ENCODE data around the gene ATG10.
"Not testable (repeated sequence)": the region's sequence is repeated elsewhere in the genome, so short reads cannot be mapped to it uniquely, and the experiment has no call there.

The ATG10 gene

DNA sequence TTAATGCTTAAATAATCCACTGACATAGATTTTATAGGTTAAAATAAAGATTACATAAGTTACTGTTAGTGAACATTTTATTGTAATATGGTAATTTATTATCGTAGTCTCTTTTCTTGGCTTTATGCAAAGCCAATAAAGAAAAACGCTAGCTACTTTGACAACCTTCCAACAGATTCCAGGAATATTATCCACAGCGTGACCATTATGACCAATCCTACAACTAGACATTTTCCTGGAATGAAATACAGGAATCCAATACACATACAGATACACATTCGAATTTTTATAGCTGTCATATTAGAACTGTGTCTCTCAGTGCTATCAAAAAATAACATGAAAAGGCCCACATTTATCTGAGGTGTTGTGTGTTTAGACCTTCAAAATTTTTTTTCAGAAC is 293.2 kb downstream of the ATG10 start:
- DNase-seq (ENCODE audit: extremely low spot score, insufficient read length, low read depth) (no peak), FAIRE-seq (no peak)

DNA sequence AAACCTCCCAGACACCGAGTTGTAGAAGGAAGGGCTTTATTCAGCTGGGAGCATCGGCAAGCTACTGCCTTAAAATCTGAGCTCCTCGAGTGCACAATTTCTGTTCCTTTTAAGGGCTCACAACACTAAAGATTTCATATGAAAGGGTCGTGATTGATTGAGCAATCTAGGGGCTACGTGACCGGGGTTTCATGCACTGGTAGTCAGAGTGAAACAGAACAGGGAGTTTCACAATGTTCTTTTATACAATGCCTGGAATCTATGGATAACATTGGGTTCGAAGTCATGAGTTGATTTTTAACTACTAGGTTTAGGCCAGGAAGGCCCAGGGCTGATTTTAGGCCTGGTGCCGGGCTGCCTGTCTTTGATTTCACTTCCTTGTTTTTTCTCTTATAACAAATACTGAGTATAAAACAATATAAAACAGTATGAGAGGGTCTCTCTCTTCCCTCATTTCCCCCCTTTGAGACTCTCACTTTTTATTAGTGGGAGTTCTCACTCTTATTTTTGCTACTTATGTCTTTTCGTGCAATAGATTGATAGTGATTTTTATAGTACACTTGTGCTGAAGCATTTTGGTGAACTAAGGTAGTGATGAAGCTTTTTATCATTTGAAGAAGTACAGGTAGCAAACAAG is 295.6 kb downstream of the ATG10 start:
- DNase-seq (ENCODE audit: extremely low spot score, insufficient read length, low read depth); FAIRE-seq: not testable (repeated sequence)

DNA sequence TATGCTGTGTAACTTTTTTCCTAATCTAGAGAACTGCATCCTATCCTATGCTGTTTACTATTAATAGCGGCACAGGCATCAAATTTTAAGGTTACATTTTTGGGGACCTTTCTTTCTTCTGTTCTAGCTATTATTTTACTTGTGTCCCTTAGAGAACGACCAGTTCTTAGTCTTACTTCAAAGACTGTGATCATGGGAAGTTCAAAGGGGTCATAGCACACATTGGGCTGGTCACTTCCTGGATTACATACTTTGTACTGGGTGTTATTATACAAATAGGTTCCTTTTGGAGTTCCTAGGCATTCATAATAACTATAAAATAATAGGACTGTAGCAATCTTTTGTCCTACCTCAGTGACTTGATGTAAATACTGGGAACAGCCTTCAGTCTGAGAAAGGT is 297.5 kb downstream of the ATG10 start:
- FAIRE-seq; DNase-seq (ENCODE audit: extremely low spot score, insufficient read length, low read depth): not testable (repeated sequence)

DNA sequence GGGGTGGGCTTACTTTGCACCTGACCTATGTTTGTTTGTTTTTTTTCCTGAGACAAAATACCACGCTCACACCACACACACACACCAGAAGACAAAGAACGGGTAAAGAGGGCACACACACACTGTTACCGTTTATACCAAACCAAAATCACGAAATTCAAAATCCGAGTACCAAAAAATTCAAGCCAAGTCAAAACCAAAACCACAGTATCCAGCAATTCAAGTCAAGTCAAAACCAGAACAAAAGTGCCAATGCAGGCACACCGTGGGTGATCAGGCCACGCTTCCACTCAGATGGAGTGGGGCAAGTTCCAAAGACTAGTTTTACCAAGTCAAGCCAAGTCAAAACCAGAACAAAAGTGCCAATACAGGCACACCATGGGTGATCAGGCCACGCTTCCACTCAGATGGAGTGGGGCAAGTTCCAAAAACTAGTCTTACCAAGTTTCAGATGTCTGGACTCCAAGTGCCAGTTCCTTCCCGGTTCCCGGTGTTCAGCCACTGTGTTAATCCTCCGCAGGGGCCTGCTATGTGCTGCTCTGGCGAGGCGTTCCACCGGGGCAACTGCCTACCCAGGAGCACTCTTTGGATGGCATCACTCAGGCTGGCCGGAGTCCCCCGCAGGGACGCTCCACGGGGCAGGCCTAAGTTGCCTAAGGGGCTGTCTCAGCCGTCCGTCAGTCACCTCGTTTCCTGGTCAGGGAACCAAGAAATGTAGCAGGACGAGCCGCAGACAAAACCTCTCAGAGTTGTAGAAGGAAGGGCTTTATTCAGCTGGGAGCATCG is 300.9 kb downstream of the ATG10 start:
- FAIRE-seq = not testable (repeated sequence)

DNA sequence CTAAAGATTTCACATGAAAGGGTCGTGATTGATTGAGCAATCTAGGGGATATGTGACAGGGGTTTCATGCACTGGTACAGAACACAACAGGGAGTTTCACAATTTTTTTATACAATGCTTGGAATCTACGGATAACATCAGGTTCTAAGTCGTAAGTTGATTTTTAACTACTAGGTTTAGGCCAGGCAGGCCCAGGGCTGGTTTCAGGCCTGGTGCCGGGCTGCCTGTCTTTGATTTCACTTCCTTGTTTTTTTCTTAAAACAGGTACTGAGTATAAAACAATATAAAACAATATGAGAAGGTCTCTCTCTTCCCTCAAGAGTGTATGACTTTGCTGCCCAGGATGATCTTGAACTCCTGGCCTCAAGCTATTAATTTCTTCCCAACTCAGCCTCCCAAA is 301.6 kb downstream of the ATG10 start:
- peak; percentile 48 for FAIRE-seq
- DNase-seq (ENCODE audit: extremely low spot score, insufficient read length, low read depth) = not testable (repeated sequence)

More for the DNA sequence above, 300.9 kb downstream of the ATG10 start:
- DNase-seq (ENCODE audit: extremely low spot score, insufficient read length, low read depth) = not testable (repeated sequence)

DNA sequence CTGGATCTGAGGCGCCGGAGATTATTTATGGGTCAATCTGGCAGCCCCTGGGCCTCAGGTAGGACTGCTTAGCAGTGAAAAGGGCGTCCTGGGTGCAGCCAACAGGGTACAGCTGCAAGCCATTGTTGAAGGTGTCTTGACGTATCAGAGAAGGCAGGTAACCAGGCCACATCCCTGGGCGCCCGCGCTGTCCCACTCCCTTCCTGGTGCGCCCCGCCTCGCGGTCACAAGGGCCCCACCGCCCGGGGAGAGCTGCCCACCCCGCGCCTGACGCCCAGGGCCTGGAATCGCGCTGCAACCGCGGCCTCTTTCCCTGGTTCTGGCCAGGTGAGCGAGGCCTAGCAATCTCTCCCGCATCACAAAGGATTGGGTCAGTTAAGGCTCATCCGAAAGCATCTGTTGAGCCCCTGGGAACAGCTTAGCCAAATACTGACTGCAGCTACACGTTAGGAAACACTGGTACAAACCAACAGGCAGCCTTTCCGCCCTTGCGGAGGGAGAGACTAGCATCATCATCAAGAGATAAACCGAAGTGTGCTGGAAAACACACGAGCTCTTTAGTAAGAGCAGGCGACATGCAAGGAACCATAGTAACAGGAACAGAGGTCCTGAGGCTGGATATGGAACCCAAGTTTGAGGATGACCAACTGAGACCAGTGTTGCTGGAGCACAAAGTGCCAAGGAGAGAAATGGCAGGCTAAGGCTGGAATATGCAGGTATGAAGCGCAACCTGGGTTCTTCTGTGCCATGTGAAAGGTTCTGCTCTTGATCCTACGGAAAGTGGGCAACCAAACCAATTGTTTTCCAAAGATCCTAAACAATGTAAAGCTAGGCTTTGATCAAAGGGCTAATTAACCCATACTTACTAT is 302.8 kb downstream of the ATG10 start:
- DNase-seq (ENCODE audit: extremely low spot score, insufficient read length, low read depth) (no peak), FAIRE-seq (no peak)

DNA sequence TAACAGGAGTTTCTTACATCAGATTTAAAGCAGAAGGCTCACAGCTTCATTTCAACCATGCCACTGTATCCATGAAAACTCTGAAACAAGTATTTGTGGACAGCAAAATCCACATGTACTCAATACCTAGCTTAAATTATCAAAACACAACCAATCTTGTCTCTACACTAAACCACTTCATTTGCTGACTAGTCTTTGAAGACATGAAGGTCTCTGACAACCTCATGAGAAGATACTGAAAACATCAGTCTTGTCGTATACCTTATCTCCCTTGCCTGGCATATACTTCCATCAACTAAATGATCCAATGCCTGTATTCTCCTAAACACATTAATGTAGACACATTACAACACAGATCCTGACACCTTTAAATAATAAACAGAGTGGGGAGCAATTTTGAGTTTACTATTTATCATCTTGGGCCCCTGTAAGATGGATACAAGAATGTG is 303.4 kb downstream of the ATG10 start:
- DNase-seq (ENCODE audit: extremely low spot score, insufficient read length, low read depth) (no peak), FAIRE-seq (no peak)

DNA sequence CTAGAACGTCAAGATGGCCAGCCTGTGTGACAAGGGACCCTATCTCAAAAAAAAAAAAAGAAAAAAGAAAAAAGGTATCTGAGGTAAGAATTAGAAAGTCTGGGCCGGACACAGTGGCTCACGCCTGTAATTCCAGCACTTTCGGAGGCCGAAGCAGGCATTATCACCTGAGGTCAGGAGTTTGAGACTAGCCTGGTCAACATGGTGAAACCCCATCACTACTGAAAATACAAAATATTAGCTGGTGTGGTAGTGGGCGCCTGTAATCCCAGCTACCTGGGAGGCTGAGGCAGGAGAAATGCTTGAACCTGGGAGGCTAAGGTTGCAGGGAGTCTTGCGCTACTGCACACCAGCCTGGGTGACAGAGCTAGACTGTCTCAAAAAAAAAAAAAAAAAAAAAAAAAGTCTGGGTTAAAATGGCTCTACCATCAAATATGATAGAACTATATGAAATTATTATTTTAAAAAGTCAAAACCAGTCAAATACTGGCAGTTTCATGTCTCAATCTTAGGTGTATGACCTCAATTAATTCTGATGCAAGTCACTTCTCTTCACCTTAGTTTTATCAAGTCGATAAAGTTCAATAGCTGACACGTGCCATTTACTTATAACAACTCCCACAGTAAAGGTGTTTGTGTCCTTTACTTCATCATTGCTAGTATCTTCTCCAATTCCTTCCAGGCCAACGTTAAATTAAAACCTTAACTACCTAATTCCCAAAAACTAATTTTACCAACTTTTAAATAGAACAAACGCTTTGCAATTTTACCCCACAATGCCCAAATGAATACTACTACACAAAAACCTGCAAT is 305.2 kb downstream of the ATG10 start:
- no peak for DNase-seq (ENCODE audit: extremely low spot score, insufficient read length, low read depth)
- no peak for FAIRE-seq

DNA sequence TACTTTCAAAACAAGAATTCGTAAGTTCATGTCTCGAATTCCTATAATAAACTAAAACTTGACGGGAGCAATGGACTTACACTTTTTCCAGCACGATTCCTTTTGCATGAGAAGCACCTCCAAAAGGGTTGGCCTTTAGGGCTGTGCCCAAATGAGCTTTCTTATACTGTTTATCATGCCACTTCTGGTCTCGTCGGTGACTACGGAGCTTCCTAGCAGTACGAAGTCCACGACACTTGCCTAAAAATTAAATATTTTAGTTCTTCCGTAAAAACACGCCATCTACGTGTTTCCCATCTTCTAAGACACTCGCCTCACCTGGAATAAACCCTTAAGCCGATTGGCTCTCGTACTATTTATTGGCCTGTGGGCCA is 305.8 kb downstream of the ATG10 start:
- FAIRE-seq (no peak), DNase-seq (ENCODE audit: extremely low spot score, insufficient read length, low read depth) (no peak)

DNA sequence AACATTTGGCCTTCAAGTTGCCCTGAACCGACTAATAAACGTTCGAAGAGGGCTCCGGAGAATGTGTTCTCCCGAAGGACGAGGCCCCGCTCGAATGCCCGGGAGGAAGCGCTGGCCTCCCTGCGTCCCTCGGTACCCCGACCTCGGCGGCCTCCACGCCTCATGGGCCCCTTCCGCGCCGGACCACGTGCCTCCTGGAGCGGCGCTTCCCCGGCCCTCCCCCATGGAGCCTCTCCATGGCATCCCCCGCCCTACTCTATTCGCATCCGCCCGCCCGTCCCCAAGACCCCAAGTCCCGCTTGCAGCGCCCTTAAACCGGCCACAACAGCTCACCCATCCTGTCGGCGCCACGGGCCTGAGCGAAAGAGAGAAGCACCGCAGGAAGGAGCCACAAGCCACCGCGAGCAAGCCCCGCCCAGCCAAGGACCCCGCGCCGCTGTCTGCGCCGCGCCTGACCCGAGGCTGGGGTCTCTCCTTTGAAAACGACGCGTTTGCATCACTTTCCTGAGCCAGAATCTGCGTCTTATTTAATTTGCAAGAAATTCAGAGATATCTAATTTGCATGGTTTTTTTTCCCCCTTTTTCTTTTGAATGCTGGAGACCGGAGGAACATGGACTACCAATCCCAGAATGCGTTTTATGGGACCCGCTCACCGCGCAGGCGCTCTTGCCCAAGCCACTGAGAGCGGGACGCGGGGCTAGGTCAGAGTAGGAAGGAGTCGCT is 306.3 kb downstream of the ATG10 start, which contains the start of gene RPS23:
Gene RPS23 (minus strand): TSS at position 368 of the 724 bp plus-strand sequence. CDS start 31 bp downstream, at position 337.
- DNase-seq (ENCODE audit: extremely low spot score, insufficient read length, low read depth) = peak; percentile 78
- peak; percentile 96 for FAIRE-seq

DNA sequence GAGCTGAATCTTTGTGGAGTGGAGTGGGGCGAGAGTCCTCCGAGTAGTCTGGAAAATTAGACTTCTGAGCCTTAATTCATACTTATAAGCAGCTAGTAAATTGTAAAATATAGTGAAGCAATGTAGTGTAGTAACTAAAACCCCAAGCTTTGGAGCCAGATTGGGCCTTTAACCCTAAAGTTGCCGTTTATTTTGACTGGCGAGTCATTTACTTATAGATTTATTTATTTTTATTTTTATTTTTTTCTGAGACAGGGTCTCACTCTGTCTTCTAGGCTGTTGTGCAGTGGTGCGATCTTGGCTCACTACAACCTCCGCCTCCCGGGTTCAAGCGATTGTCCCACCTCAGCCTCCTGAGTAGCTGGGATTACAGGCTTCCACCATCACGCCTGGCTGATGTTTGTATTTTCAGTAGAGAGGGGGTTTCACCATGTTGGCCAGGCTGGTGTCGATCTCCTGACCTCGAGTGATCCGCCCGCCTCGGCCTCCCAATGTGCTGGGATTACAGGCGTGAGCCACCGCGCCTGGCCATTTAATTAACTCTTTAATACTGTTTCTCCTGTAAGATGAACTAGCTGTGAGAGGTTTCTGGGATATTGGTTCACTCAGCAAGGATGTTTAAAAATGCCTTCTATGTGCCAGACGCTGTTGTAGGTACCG is 307.0 kb downstream of the ATG10 start:
- DNase-seq (ENCODE audit: extremely low spot score, insufficient read length, low read depth) (no peak), FAIRE-seq (no peak)

DNA sequence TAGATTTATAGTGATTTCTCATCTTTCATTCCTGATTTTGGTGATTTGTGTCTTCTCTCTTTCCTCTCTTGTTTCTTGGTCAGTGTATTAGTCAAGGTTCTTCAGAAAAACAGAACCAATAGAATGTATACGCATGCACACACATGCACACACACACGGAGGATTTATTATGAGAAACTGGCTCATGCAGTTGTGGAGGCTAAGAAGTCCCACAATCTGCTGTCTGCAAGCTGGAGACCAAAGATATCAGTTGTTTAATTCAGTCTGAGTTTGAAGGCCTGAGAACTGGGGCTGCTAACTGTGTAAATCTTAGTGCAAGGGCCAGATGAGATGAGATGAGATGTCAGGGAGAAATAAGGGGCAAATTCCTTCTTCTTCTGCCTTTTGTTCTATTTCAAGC is 312.1 kb downstream of the ATG10 start:
- no peak for DNase-seq (ENCODE audit: extremely low spot score, insufficient read length, low read depth)

DNA sequence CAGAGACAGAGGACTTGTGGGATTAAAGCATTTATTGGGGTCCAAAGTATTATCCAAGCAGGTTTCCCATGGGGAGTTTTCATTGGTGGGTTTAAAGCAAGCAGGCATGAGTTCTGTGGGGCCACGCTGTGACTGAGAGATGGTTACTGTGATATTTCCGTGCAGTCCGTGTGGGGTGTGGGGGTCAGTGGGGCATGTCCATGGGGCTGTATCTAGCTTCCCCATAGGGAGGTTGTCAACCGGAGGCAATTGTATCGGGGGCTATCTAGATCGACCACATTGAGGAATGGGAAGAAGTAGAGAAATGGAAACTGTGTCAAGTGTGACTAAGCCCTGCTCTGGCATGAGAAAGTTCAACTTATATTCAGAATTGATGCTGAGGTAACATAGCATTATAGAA is 313.4 kb downstream of the ATG10 start:
- FAIRE-seq = peak; percentile 21
- no peak for DNase-seq (ENCODE audit: extremely low spot score, insufficient read length, low read depth)

More for the DNA sequence above, 312.1 kb downstream of the ATG10 start:
- FAIRE-seq = peak; percentile 29

DNA sequence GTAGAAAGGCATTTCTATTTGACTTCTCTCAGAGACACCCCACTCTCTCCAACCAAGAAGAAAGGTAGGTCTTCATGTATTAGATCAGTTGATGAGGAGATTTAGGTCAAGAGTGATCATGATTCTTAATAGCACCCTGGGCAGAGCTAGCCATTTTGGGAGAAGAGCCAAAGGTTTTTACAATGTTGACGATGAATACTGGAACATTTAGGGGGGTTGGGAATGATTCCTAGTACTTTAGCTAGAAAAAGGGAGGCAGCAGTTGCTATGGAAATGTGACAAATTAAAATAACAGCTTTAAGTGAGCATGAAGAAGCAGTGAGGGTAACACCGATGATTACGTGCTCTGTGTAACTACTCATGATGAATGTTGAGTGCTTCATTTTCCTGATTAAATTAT is 315.8 kb downstream of the ATG10 start:
- no peak for FAIRE-seq

DNA sequence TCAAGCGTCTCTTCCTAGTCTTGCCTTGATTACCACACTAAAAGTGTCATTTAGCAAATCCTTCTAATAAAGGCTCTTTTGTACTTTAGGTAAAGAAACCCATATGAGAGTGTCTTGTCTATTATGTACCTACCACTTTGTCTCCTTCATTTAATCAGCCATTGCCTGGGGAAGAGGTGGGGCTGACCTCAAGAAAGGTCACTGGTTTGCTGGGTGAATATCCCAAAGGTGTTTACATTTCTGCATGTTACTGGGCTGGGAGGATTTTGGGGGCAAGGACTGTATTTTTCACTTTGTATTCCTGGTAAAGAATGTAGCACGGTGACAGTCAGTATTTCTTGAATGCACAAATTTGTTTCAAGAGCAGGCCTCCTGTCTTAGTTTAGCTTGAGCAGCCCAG is 318.2 kb downstream of the ATG10 start:
- FAIRE-seq = no peak
- DNase-seq (ENCODE audit: extremely low spot score, insufficient read length, low read depth) = no peak

More for the DNA sequence above, 315.8 kb downstream of the ATG10 start:
- DNase-seq (ENCODE audit: extremely low spot score, insufficient read length, low read depth) = no peak

DNA sequence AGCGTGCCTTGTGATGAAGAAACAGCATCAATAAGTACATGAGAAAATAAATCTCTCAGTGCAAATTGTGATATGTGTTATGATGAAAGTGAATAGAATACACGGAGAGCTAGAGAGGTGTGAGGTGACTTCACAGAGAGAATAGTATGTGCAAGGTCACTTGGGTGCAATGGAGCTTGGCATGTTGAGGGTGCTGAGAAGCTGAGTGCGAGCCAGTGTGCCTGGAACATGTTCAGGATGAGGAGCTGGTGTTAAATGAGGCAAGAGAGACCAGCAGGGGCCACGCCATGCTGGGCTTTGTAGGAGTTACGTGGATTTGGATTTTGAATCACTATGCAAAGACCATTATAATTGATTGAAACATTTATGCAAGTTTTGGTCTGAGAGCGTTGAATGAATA is 319.1 kb downstream of the ATG10 start:
- no peak for FAIRE-seq
- DNase-seq (ENCODE audit: extremely low spot score, insufficient read length, low read depth) = no peak

DNA sequence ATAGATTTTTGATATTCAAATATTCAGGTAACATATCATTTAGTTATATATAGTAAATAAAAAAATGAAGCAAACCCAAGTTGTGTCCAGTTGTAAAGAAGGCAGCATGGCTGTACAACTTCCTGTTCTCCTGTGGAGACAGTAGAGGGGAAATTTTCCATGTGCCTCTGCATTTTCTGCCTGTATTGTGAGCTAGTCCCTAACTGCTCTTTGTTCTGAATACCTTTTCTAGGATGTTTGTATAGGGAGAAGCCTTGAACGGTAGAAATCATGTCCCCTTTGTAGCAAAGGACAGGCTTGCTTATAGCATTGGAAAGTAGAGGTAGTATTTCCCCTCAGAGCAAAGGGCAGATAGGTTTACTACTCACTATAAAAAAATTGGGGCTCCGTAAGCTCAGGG is 319.6 kb downstream of the ATG10 start:
- DNase-seq (ENCODE audit: extremely low spot score, insufficient read length, low read depth) = no peak
- no peak for FAIRE-seq

DNA sequence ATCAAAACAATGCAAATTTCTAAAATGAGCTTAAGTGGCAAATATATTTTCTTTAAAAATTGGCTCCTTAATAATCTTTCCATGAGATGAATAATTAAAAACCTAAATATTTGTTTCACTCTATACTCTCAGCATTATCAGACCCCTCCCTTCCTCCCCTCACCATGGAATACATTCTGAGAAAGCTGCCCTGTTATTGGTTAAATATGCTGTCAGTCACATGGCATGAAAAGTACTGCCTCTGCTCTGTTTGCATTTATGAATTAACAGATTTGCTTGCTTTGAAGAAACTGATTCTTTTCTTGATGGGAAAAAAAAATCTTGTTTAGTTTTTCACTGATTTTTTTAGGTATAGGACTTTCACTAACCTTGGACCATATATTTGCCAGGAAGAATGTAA is 323.3 kb downstream of the ATG10 start:
- DNase-seq (ENCODE audit: extremely low spot score, insufficient read length, low read depth) (no peak), FAIRE-seq (no peak)
